ENCODE results near the gene CXCR5. TPM values are rescaled to one million over a fixed set of nuclear protein-coding genes. Genes with fewer than 3 reads are reported as not detected.

The CXCR5 gene
- total RNA-seq, 1 experiment from 2014 or later = not detected

GRCh38 chr11:118913411-118914125 lies 29.9 kb downstream of the CXCR5 start:
- DNase-seq (peak; percentile 44), ATAC-seq (no peak)
- intact Hi-C loops (cut with micrococcal nuclease) = no loop called here
- Histone ChIP-seq H3K36me3 (ENCODE audit: low read depth, low read length) (no peaks in the 10 kb centered on the region), H3K4me1 (ENCODE audit: insufficient read depth, low read length) (peaks cover 94% of the 10 kb centered on the region), H3K79me2 (ENCODE audit: low read length) (peaks cover 87% of the 10 kb centered on the region), H4K20me1 (ENCODE audit: low read length) (no peaks in the 10 kb centered on the region), H3K27me3 (ENCODE audit: low read length) (no peaks in the 10 kb centered on the region), H2AFZ (ENCODE audit: low read length) (no peak overlapping the region), H3F3A (ENCODE audit: low read length, unreplicated experiment) (peaks cover 17% of the 10 kb centered on the region), H3K9me3 (ENCODE audit: low read length) (no peaks in the 10 kb centered on the region), H3K4me2 (ENCODE audit: low read length) (peak overlapping the region; percentile 87), H3K9ac (ENCODE audit: low read length) (peak overlapping the region; percentile 79), H3K27ac (ENCODE audit: low read length) (peak overlapping the region; percentile 97), H3K9me2 (replicated peaks; ENCODE audit: low read length) (no peaks in the 10 kb centered on the region), H3K4me3 (ENCODE audit: low read length) (peak overlapping the region; percentile 17; the same call in 1 of the 2 replicates)
- no TSS peak for BruUV-seq (replicated peaks)
- POLR2A ChIA-PET (ENCODE audit: unreplicated experiment) = interaction anchor here (0.5 to 1.7 kb wide), 5 partner anchors 9 to 105 kb away, joined by 3 to 8 read pairs (median 5); partner anchors contain the start of genes BCL9L and TRAPPC4
- CTCF ChIA-PET = interaction anchor here (2.4 kb wide), 1 partner anchor 14 kb away, joined by 10 read pairs; no protein-coding TSS in a partner anchor
- TF ChIP-seq CTCF (conservative IDR thresholded peaks at IDR 0.05; ENCODE audit: low read depth, low read length) = no peak
- TF ChIP-seq EZH2 (IDR thresholded peaks at IDR 0.05; ENCODE audit: low read length, unreplicated experiment) = no peak
- TF ChIP-seq EZH2phosphoT487 (IDR thresholded peaks at IDR 0.05; ENCODE audit: borderline replicate concordance, low read length) = no peak

GRCh38 chr11:118914178-118914918 lies 30.7 kb downstream of the CXCR5 start:
- Histone ChIP-seq H3K36me3 (ENCODE audit: low read depth, low read length) (no peaks in the 10 kb centered on the region), H3K27me3 (ENCODE audit: low read length) (no peaks in the 10 kb centered on the region), H3K4me3 (ENCODE audit: low read length) (peak overlapping the region; percentile 17; the same call in 1 of the 2 replicates), H3K4me1 (ENCODE audit: insufficient read depth, low read length) (peaks cover 94% of the 10 kb centered on the region), H3K79me2 (ENCODE audit: low read length) (peaks cover 85% of the 10 kb centered on the region), H3K9me3 (ENCODE audit: low read length) (no peaks in the 10 kb centered on the region), H2AFZ (ENCODE audit: low read length) (no peak overlapping the region), H3K9me2 (replicated peaks; ENCODE audit: low read length) (no peaks in the 10 kb centered on the region), H3F3A (ENCODE audit: low read length, unreplicated experiment) (peaks cover 17% of the 10 kb centered on the region), H3K9ac (ENCODE audit: low read length) (peak overlapping the region; percentile 79), H4K20me1 (ENCODE audit: low read length) (no peaks in the 10 kb centered on the region), H3K4me2 (ENCODE audit: low read length) (peak overlapping the region; percentile 63), H3K27ac (ENCODE audit: low read length) (peak overlapping the region; percentile 97)
- BruUV-seq (replicated peaks) = no TSS peak
- ChIA-PET CTCF (interaction anchor here (2.4 kb wide), 1 partner anchor 14 kb away, joined by 10 read pairs; no protein-coding TSS in a partner anchor), POLR2A (ENCODE audit: unreplicated experiment) (interaction anchor here (0.7 to 0.8 kb wide), 2 partner anchors 8 to 10 kb away, joined by 3 to 4 read pairs; no protein-coding TSS in a partner anchor)
- peak; percentile 75 for DNase-seq
- intact Hi-C loops (cut with micrococcal nuclease) = no loop called here
- ATAC-seq = peak; percentile 3
- TF ChIP-seq CTCF (conservative IDR thresholded peaks at IDR 0.05; ENCODE audit: low read depth, low read length) (no peak), EZH2phosphoT487 (IDR thresholded peaks at IDR 0.05; ENCODE audit: borderline replicate concordance, low read length) (peak; percentile 60; the same call in 1 of the 2 replicates)
